ENCODE data around the gene RASGRP4.
"Not testable (repeated sequence)": the region's sequence is repeated elsewhere in the genome, so short reads cannot be mapped to it uniquely, and the experiment has no call there.

RASGRP4 gene

DNA sequence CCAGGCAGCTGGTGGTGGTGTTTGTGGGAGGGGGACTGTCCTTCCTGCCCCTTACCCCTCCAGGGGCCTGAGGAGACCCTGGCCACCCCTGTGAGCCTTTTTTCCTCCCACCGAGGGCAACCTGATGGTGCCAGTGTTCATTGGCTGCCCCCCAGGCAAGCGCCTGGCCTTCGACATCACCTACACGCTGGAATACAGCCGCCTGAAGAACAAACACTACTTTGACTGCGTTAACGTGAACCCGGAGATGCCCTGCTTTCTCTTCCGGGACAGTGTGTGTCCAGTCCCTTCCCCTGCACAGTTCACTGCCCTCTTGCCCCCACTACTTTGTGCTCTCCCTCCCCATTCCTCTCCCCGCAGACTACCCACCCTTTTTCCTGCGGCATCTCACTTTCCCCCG, 59.0 kb downstream of the RASGRP4 start:
- DNase-seq: no peak

DNA sequence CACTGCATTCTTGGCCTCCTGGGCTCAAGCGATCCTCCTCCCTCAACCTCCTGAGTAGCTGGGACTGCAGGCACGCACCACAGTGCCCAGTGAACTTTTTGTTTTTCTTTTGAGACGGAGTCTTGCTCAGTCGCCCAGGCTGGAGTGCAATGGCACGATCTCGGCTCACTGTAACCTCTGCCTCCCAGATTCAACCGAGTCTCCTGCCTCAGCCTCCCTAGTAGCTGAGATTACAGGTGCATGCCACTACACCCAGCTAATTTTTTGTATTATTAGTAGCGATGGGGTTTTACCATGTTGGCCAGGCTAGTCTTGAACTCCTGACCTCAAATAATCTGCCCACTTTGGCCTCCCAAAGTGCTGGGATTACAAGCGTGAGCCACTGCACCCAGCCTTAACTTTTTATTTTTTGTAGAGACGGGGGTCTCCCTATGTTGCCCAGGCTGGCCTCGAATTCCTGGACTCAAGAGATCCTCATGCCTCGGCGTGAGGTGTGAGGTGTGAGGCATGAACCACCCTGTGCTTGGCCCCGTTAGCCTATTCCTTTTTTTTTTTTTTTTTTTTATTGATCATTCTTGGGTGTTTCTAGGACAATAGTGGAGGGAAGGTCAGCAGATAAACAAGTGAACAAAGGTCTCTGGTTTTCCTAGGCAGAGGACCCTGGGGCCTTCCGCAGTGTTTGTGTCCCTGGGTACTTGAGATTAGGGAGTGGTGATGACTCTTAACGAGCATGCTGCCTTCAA, 62.9 kb downstream of the RASGRP4 start:
- DNase-seq: not testable (repeated sequence)

DNA sequence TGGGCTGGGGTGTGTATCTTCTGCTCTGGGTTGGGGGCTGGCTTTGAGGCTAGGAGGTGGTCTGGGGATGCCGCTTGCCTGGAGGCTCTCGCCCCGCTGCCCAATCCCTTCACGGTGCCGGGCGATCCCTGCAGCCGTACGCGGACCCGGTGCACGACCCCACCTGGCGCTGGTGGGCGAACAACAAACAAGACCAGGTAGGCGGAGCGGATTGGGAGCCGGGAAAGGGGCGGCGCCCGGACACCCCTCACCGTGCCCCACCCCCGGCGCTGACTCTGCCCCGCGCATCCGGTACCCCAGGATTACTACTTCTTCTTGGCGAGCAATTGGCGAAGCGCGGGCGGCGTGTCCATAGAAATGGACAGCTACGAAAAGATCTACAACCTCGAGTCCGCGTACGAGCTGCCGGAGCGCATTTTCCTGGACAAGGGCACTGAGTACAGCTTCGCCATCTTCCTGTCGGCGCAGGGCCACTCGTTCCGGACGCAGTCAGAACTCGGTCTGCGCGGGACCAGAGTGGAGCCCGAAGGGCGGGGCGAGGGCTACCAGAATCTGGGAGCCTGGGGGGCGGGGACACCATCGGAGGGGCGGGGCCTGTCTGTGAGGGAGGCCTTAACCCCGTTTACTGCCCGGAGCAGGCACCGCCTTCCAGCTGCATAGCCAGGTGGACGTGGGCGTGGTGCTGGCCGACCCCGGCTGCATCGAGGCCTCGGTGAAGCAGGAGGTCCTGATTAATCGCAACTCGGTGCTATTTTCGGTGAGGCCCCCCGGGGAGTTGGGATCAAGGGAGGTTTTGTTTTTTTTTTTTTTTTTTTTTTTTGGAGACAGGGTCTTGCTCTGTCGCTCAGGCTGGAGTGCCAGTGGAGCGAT, 63.7 kb downstream of the RASGRP4 start:
- peak; percentile 87 for DNase-seq

DNA sequence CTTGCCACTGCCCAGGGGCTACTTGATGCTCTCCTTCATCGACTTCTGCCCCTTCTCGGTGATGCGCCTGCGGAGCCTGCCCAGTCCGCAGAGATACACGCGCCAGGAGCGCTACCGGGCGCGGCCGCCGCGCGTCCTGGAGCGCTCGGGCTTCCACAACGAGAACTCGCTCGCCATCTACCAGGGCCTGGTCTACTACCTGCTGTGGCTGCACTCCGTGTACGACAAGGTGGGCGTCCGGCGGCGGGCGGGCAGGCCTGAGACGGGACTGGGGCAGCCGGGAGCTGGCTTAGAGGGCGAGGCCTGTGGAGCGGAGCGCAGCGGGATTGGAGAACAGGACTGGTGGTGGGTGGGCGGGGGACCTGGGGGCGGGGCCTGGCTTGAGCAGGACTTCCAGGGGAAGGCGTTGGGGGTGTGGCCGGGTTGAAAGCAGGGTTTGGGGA, 64.4 kb downstream of the RASGRP4 start:
- DNase-seq: peak; percentile 86

DNA sequence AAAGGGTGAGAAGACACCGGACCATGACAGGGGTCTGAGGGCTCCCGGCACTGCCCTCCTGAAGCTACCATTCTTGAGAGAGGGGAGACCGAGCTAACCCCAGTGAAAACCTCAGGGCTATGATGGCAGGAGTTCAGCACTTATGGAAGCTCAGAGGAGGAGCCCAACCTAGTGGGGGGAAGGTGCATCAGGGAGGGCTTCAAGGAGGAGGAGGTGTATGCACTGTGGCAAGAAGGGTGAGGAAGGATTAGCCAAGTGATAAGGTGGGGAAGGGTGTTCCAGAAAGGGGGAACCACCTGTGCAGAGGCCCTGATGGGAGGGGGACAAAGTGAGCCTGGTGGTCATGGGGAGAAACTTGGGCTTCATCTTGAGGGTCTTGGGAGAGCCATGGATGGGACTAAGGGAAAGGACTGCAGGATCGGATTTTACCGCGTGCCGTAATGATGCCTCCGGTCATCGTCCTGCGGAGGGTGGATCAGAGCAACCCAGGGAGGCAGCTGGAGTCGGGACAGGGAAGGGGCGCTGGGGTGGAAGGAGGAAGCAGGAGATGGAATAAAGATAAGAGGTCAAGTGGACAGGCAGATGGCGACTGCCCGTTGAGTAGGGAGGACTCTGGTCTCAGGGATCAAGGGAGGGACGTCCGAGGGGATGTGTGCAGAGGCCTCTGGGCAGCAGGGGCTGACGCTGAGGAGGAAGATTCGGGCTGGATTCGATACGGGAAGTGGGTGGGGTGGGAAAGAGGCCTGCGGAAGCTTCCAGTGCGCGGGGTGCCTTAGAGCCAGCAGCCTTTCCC, 65.0 kb downstream of the RASGRP4 start:
- DNase-seq: no peak

DNA sequence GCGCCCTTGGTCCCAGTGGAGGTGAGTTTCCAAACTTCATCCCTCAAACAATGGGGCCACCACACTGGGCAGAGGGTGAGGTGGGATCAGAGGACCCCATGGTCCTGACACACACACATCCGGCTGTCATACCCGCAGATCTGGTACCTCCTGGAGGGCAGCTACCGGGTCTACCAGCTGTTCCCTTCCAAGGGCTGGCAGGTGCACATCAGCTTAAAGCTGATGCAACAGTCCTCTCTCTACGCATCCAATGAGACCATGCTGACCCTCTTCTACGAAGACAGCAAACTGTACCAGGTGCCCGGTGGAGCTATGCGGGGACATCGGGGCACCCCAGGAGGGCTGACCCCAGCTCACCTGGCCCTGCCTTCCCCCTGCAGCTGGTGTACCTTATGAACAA, 65.7 kb downstream of the RASGRP4 start:
- no peak for DNase-seq

DNA sequence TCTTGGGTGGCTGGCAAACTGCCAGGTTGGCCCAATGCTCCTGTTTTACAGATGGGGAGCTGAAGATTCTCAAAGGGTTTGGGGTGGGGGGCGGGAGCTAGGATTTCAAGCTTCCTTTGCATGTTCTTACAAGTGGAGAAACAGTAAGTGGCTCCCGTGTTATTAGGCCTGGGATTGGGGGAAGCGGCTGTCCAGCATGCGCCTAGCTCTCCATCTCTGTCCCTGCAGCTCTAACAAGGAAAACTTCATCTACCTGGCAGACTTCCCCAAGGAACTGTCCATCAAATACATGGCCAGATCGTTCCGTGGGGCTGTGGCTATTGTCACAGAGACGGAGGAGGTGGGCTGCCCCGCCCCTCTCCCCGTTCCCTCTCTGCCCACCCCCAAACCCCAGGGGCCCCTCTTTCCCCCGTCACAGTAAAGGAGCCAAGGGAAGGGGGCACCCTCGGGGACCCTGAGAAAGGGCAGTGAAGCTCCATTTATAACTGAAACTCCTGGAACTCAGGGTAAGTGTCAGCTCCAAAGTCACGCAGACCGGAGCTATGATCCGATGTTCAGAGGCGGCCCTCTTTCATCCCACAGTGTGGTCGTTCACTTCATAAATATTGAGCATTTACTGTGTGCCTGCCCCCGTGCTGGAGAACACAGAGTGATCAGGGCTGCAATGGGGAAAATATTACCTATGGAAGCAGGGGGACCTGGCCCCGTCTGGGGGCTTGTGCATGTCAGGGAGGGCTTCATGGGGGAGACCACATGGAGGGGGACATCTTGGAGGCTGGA, 66.6 kb downstream of the RASGRP4 start:
- no peak for DNase-seq
